HEK293 (cell line): Measurements from ENCODE around the gene LMTK2.

ENCODE experiments used
- CTCF ChIA-PET: fragments of 350-600 bp; formaldehyde crosslinking; extraction: SDS; loops from one replicate; lab custom pipeline; 2021; ENCODE audit warnings: antibody characterized with exemption; lab: Yijun Ruan, JAX
- POLR2A ChIA-PET: fragments of 300-600 bp; formaldehyde crosslinking; extraction: SDS; loops from one replicate; lab custom pipeline; 2020; ENCODE audit warnings: antibody characterized with exemption, inconsistent platforms; lab: Yijun Ruan, JAX
- H3K27ac ChIP-seq: fragments of 200-500 bp; sonication (Bioruptor generic); 2 replicates; pipeline ENCODE4 v1.5.1; 2014; ENCODE audit warnings: low read depth, low read length, control low read depth, inconsistent platforms; ENCODE audit errors: extremely low read depth
- H3K36me3 ChIP-seq, 2 experiments: fragments of 200-500 bp in 1 of 2; sonication (Bioruptor generic) in 1 of 2; 1 replicate in 1 of 2; 2 replicates in 1 of 2; pipeline ENCODE4 v1.5.1; 2014 to 2017; ENCODE audit warnings: inconsistent platforms in 2 of 2, low read length in 2 of 2; ENCODE audit not compliant: control insufficient read depth in 2 of 2, insufficient read depth in 1 of 2
- H3K4me1 ChIP-seq: fragments of 200-500 bp; sonication (Bioruptor generic); 2 replicates; pipeline ENCODE4 v1.5.1; 2014; ENCODE audit warnings: mild to moderate bottlenecking, low read length, inconsistent platforms; ENCODE audit not compliant: control insufficient read depth, insufficient read depth
- H3K4me3 ChIP-seq: 2 replicates; pipeline ENCODE4 v1.5.1; 2011; ENCODE audit warnings: low read depth, mild to moderate bottlenecking, control low read depth, low read length, moderate library complexity
- H3K9me3 ChIP-seq: fragments of 200-500 bp; sonication (Bioruptor generic); 2 replicates; pipeline ENCODE4 v1.5.1; 2014; ENCODE audit warnings: low read depth, low read length, inconsistent platforms; ENCODE audit not compliant: control insufficient read depth, insufficient read depth
- GFI1B ChIP-seq: fragments of 450-650 bp; formaldehyde crosslinking; IDR thresholded peaks from 2 replicates; pipeline ENCODE4 v1.5.1; 2016; ENCODE audit warnings: missing biosample characterization, missing genetic modification characterization
- GLIS2 ChIP-seq: fragments of 450-650 bp; formaldehyde crosslinking; IDR thresholded peaks from 2 replicates; pipeline ENCODE4 v1.5.1; 2016; ENCODE audit warnings: missing biosample characterization, missing genetic modification characterization
- KLF16 ChIP-seq: fragments of 450-650 bp; formaldehyde crosslinking; IDR thresholded peaks from 2 replicates; pipeline ENCODE4 v1.5.1; 2017; ENCODE audit warnings: missing biosample characterization, missing genetic modification characterization
- KLF8 ChIP-seq: fragments of 450-650 bp; formaldehyde crosslinking; IDR thresholded peaks from 2 replicates; pipeline ENCODE4 v1.5.1; 2016; ENCODE audit warnings: missing biosample characterization, missing genetic modification characterization
- SP2 ChIP-seq: fragments of 450-650 bp; formaldehyde crosslinking; IDR thresholded peaks from 2 replicates; pipeline ENCODE4 v1.5.1; 2016; ENCODE audit warnings: missing biosample characterization, missing genetic modification characterization
- SP7 ChIP-seq: fragments of 450-650 bp; formaldehyde crosslinking; IDR thresholded peaks from 2 replicates; pipeline ENCODE4 v1.5.1; 2016; ENCODE audit warnings: missing biosample characterization, missing genetic modification characterization
- WT1 ChIP-seq: fragments of 450-650 bp; formaldehyde crosslinking; IDR thresholded peaks from 2 replicates; pipeline ENCODE4 v1.5.1; 2016; ENCODE audit warnings: missing biosample characterization, missing genetic modification characterization
- ZFP69B ChIP-seq: fragments of 450-650 bp; formaldehyde crosslinking; IDR thresholded peaks from 2 replicates; pipeline ENCODE4 v1.5.1; 2016; ENCODE audit warnings: missing biosample characterization, missing genetic modification characterization
- ZIC2 ChIP-seq: fragments of 450-650 bp; formaldehyde crosslinking; IDR thresholded peaks from 2 replicates; pipeline ENCODE4 v1.5.1; 2016; ENCODE audit warnings: missing biosample characterization, missing genetic modification characterization
- ZNF169 ChIP-seq: fragments of 450-650 bp; formaldehyde crosslinking; IDR thresholded peaks from 2 replicates; pipeline ENCODE4 v1.5.1; 2016; ENCODE audit warnings: missing biosample characterization, missing genetic modification characterization
- ZNF2 ChIP-seq: fragments of 450-650 bp; formaldehyde crosslinking; IDR thresholded peaks from 2 replicates; pipeline ENCODE4 v1.5.1; 2016; ENCODE audit warnings: missing biosample characterization, missing genetic modification characterization
- ZNF221 ChIP-seq: fragments of 450-650 bp; formaldehyde crosslinking; IDR thresholded peaks from 2 replicates; pipeline ENCODE4 v1.5.1; 2017; ENCODE audit warnings: missing biosample characterization, missing genetic modification characterization, borderline replicate concordance
- ZNF341 ChIP-seq: fragments of 450-650 bp; formaldehyde crosslinking; IDR thresholded peaks from 2 replicates; pipeline ENCODE4; 2016; ENCODE audit warnings: low read depth, missing biosample characterization, missing genetic modification characterization
- ZNF366 ChIP-seq: fragments of 450-650 bp; formaldehyde crosslinking; conservative IDR thresholded peaks from 2 replicates; pipeline ENCODE4 v1.5.1; 2016; ENCODE audit warnings: missing biosample characterization, missing genetic modification characterization
- ZNF423 ChIP-seq: fragments of 450-650 bp; formaldehyde crosslinking; IDR thresholded peaks from 2 replicates; pipeline ENCODE4 v1.5.1; 2016; ENCODE audit warnings: missing biosample characterization, missing genetic modification characterization
- ZNF514 ChIP-seq: fragments of 450-650 bp; formaldehyde crosslinking; IDR thresholded peaks from 2 replicates; pipeline ENCODE4 v1.5.1; 2016; ENCODE audit warnings: missing biosample characterization, missing genetic modification characterization
- ZNF544 ChIP-seq: fragments of 450-650 bp; formaldehyde crosslinking; IDR thresholded peaks from 2 replicates; pipeline ENCODE4 v1.5.0; 2017; ENCODE audit warnings: missing biosample characterization, missing genetic modification characterization
- ZNF580 ChIP-seq: fragments of 450-650 bp; formaldehyde crosslinking; IDR thresholded peaks from 2 replicates; pipeline ENCODE4 v1.5.1; 2016; ENCODE audit warnings: missing biosample characterization, missing genetic modification characterization
- ZNF701 ChIP-seq: fragments of 450-650 bp; formaldehyde crosslinking; IDR thresholded peaks from 2 replicates; pipeline ENCODE4 v1.5.1; 2016; ENCODE audit warnings: missing biosample characterization, missing genetic modification characterization
- ZNF792 ChIP-seq: fragments of 450-650 bp; formaldehyde crosslinking; IDR thresholded peaks from 2 replicates; pipeline ENCODE4 v1.5.1; 2016; ENCODE audit warnings: missing biosample characterization, missing genetic modification characterization
- TF ChIP-seq, protein P1 (sequence below): fragments of 450-650 bp; formaldehyde crosslinking; IDR thresholded peaks from 2 replicates; pipeline ENCODE4 v1.5.1; 2016; ENCODE audit warnings: missing biosample characterization, missing genetic modification characterization, borderline replicate concordance
- TF ChIP-seq, protein P2 (sequence below): fragments of 450-650 bp; formaldehyde crosslinking; IDR thresholded peaks from 2 replicates; pipeline ENCODE4 v1.5.1; 2016; ENCODE audit warnings: missing biosample characterization, missing genetic modification characterization

Gene LMTK2

DNA sequence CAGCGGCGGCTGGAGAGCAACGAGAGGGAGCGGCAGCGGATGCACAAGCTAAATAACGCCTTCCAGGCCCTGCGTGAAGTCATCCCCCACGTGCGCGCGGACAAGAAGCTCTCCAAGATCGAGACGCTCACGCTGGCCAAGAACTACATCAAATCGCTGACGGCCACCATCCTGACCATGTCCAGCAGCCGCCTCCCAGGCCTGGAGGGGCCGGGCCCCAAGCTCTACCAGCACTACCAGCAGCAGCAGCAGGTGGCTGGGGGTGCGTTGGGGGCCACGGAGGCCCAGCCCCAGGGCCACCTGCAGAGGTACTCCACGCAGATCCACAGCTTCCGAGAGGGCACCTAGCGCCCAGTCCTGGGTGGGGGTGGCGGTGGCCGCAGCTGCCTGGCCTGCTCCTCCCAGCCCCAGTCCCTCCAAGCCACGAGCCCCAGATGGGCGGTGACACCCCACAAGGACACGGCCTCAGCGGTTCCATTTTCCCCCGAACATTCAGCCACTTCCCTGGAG, 105.9 kb downstream of the LMTK2 start (continued):
- no peak for TF ChIP-seq ZFP69B
- no peak for TF ChIP-seq ZNF423 (tag by site-specific recombination)
- TF ChIP-seq ZIC2: no peak
- no peak for TF ChIP-seq ZNF792
- TF ChIP-seq ZNF544 (tag by site-specific recombination): no peak
- no peak for TF ChIP-seq ZNF341 (tag by site-specific recombination)
- no peak for TF ChIP-seq SP7 (tag by site-specific recombination)
- TF ChIP-seq ZNF366 (tag by site-specific recombination): no peak
- no peak for TF ChIP-seq WT1
- TF ChIP-seq KLF16: no peak
- TF ChIP-seq ZNF221 (tag by site-specific recombination): no peak
- TF ChIP-seq ZNF580 (tag by site-specific recombination): no peak
- no peak for TF ChIP-seq SP2 (tag by site-specific recombination)
- TF ChIP-seq ZNF701 (tag by site-specific recombination): no peak
- TF ChIP-seq, all 188 proteins: peak for 4

GRCh38 chr7:98213296-98213887, 106.7 kb downstream of the LMTK2 start:
- Histone ChIP-seq H3K36me3 (no peaks in the 10 kb centered on the region), H3K4me3 (no peak overlapping the region)
- ChIA-PET CTCF (interaction anchor here (0.6 kb wide), 1 partner anchor 192 kb away, joined by 3 read pairs; no protein-coding TSS in a partner anchor), POLR2A (no interaction called here)
- TF ChIP-seq, protein P1, sequence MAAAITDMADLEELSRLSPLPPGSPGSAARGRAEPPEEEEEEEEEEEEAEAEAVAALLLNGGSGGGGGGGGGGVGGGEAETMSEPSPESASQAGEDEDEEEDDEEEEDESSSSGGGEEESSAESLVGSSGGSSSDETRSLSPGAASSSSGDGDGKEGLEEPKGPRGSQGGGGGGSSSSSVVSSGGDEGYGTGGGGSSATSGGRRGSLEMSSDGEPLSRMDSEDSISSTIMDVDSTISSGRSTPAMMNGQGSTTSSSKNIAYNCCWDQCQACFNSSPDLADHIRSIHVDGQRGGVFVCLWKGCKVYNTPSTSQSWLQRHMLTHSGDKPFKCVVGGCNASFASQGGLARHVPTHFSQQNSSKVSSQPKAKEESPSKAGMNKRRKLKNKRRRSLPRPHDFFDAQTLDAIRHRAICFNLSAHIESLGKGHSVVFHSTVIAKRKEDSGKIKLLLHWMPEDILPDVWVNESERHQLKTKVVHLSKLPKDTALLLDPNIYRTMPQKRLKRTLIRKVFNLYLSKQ (tag by site-specific recombination): no peak
- 0 out of 2 replicates have a peak, but pooled peaks have one; percentile 17 for TF ChIP-seq GLIS2 (tag by site-specific recombination)
- TF ChIP-seq, all 188 proteins: peak for 1
- H3K4me1 ChIP-seq: peaks cover 5% of the 10 kb centered on the region; the same call in 1 of the 2 replicates
- H3K27ac ChIP-seq: no peak overlapping the region
- no peaks in the 10 kb centered on the region for H3K9me3 ChIP-seq

DNA sequence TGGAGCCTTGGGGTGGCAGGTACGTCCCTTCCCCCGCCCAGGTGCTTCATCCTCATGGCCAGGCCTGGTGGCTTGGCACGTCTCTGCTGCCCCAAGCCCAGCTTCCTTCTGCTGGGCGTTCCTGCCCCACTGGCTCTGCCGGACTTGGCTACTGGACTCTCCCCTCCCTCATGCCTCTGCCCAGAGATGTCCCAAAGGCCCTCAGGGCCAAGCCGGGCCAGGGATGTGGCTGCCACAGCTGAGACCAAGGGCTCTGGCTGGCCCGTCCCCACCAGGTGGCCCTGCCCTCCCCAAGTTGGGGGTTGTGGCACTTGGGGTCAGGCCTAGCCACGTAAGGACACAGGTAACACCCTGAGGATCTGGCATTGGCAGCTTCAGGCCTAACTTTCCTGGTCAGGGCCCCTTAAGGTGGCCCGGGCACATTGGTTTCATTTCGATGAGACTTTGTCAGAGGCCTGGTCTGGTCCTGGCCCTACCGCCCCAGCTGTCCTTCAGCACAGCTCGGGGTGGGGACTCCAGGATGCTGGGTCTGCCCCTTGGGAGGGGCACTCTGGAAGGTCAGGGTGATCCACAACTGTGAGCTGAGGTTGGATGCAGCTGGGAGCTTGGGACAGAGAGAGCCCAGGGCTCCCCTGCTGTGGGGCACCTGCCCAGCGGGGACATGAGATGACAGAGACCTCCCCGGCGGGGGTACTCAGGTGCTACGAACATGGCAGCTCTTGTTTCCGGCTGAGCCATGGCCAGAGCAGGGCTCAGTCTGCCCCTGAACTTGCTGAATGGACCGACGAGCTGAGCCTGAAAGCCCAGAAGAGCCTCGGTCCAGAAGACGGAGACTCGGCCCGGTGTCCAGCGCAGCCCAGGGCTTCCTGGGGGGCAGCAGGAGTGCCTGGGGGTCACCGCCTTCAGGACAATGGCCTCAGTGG, 107.5 kb downstream of the LMTK2 start:
- no peaks in the 10 kb centered on the region for H3K9me3 ChIP-seq
- CTCF ChIA-PET: interaction anchor here (0.6 kb wide), 2 partner anchors 13 to 193 kb away, joined by 3 read pairs; no protein-coding TSS in a partner anchor

More for the DNA sequence above, 107.5 kb downstream of the LMTK2 start:
- Histone ChIP-seq H3K4me1 (peaks cover 5% of the 10 kb centered on the region; the same call in 1 of the 2 replicates), H3K36me3 (no peaks in the 10 kb centered on the region), H3K27ac (no peak overlapping the region), H3K4me3 (no peak overlapping the region)
- TF ChIP-seq ZNF2 (tag by site-specific recombination) (no peak), KLF8 (tag by site-specific recombination) (no peak), GFI1B (tag by site-specific recombination) (no peak), ZNF514 (no peak), ZNF169 (tag by site-specific recombination) (no peak)
- TF ChIP-seq, protein P2, sequence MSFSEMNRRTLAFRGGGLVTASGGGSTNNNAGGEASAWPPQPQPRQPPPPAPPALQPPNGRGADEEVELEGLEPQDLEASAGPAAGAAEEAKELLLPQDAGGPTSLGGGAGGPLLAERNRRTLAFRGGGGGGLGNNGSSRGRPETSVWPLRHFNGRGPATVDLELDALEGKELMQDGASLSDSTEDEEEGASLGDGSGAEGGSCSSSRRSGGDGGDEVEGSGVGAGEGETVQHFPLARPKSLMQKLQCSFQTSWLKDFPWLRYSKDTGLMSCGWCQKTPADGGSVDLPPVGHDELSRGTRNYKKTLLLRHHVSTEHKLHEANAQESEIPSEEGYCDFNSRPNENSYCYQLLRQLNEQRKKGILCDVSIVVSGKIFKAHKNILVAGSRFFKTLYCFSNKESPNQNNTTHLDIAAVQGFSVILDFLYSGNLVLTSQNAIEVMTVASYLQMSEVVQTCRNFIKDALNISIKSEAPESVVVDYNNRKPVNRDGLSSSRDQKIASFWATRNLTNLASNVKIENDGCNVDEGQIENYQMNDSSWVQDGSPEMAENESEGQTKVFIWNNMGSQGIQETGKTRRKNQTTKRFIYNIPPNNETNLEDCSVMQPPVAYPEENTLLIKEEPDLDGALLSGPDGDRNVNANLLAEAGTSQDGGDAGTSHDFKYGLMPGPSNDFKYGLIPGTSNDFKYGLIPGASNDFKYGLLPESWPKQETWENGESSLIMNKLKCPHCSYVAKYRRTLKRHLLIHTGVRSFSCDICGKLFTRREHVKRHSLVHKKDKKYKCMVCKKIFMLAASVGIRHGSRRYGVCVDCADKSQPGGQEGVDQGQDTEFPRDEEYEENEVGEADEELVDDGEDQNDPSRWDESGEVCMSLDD (tag by site-specific recombination): no peak
- POLR2A ChIA-PET: no interaction called here
